Osteocyte (in vitro differentiated cells): Measurements from ENCODE around the gene ENTPD6. TPM values are rescaled to one million over a fixed set of nuclear protein-coding genes. Genes with fewer than 3 reads are reported as not detected.

ENCODE experiments used
- DNase-seq: peaks from one replicate; pipeline ENCODE4 v3.0.0; 2021; ENCODE audit warnings: mixed read lengths; ENCODE audit not compliant: unreplicated experiment; ENCODE audit errors: extremely low spot score
- H3K27ac Mint-ChIP-seq: one replicate; pipeline ENCODE4 v1.8.0; 2021; ENCODE audit warnings: mild to moderate bottlenecking, mixed read lengths; ENCODE audit not compliant: unreplicated experiment
- H3K27me3 Mint-ChIP-seq: one replicate; pipeline ENCODE4 v1.8.0; 2021; ENCODE audit warnings: mixed read lengths; ENCODE audit not compliant: unreplicated experiment
- H3K36me3 Mint-ChIP-seq: one replicate; pipeline ENCODE4 v1.8.0; 2021; ENCODE audit warnings: mixed read lengths; ENCODE audit not compliant: unreplicated experiment
- H3K4me1 Mint-ChIP-seq: one replicate; pipeline ENCODE4 v1.8.0; 2021; ENCODE audit warnings: mixed read lengths; ENCODE audit not compliant: unreplicated experiment
- H3K4me3 Mint-ChIP-seq: one replicate; pipeline ENCODE4 v1.8.0; 2021; ENCODE audit warnings: mild to moderate bottlenecking, moderate library complexity, mixed read lengths; ENCODE audit not compliant: unreplicated experiment
- H3K9me3 Mint-ChIP-seq: one replicate; pipeline ENCODE4 v1.8.0; 2021; ENCODE audit warnings: mixed read lengths; ENCODE audit not compliant: unreplicated experiment
- CTCF ChIP-seq: fragments of 200-600 bp; sonication (generic); IDR thresholded peaks from 2 replicates; pipeline ENCODE4 v1.5.0; 2021; ENCODE audit warnings: antibody characterized with exemption, mild to moderate bottlenecking, moderate library complexity
- total RNA-seq: library from RNA; stranded (reverse); gene quantifications from 2 replicates; pipeline ENCODE4 v1.2.1, GENCODE V29; 2021

The ENTPD6 gene
- total RNA-seq, 1 donor from 2014 or later: 62.0 TPM

- H3K27ac Mint-ChIP-seq: peak overlapping the region; percentile 59
Observed at GRCh38 chr20:25198663-25199383, 3.3 kb downstream of the ENTPD6 start.

GRCh38 chr20:25199473-25200260, 4.2 kb downstream of the ENTPD6 start:
- Mint-ChIP-seq H3K4me1 (peaks cover 66% of the 10 kb centered on the region), H3K9me3 (peaks cover 12% of the 10 kb centered on the region), H3K4me3 (peak overlapping the region; percentile 30), H3K27ac (peak overlapping the region; percentile 59), H3K27me3 (no peaks in the 10 kb centered on the region), H3K36me3 (peaks cover 9% of the 10 kb centered on the region)
- TF ChIP-seq CTCF: no peak
- DNase-seq: no peak

More at GRCh38 chr20:25198663-25199383, 3.3 kb downstream of the ENTPD6 start:
- H3K4me3 Mint-ChIP-seq: no peak overlapping the region
- H3K36me3 Mint-ChIP-seq: peaks cover 9% of the 10 kb centered on the region
- peaks cover 59% of the 10 kb centered on the region for H3K4me1 Mint-ChIP-seq
- peaks cover 12% of the 10 kb centered on the region for H3K9me3 Mint-ChIP-seq
- TF ChIP-seq CTCF: no peak
- H3K27me3 Mint-ChIP-seq: no peaks in the 10 kb centered on the region
- no peak for DNase-seq

GRCh38 chr20:25203089-25203488, 7.6 kb downstream of the ENTPD6 start:
- Mint-ChIP-seq H3K27ac (no peak overlapping the region), H3K4me1 (peaks cover 62% of the 10 kb centered on the region), H3K36me3 (peaks cover 11% of the 10 kb centered on the region), H3K9me3 (peaks cover 12% of the 10 kb centered on the region), H3K27me3 (no peaks in the 10 kb centered on the region), H3K4me3 (no peak overlapping the region)
- no peak for TF ChIP-seq CTCF
- DNase-seq: no peak

- no peaks in the 10 kb centered on the region for H3K27me3 Mint-ChIP-seq
- no peak for TF ChIP-seq CTCF
- peaks cover 12% of the 10 kb centered on the region for H3K9me3 Mint-ChIP-seq
- peaks cover 57% of the 10 kb centered on the region for H3K4me1 Mint-ChIP-seq
- no peak overlapping the region for H3K4me3 Mint-ChIP-seq
- no peak overlapping the region for H3K27ac Mint-ChIP-seq
- DNase-seq: no peak
- H3K36me3 Mint-ChIP-seq: peaks cover 11% of the 10 kb centered on the region
Observed at GRCh38 chr20:25203871-25204320, 8.4 kb downstream of the ENTPD6 start.
